Prostate gland (tissue), 2 donors: ENCODE data around the gene NPPA.

Experiments
- CTCF ChIP-seq, 4 experiments: fragments of 200-600 bp in 2 of 4; fragments of 450-650 bp in 2 of 4; sonication (generic) in 2 of 4; IDR thresholded peaks; 1 replicate in 3 of 4; 2 replicates in 1 of 4; pipeline ENCODE4 v1.5.1; 2016 to 2019; ENCODE audit warnings: antibody characterized with exemption in 4 of 4, mild to moderate bottlenecking in 2 of 4, moderate library complexity in 2 of 4
- POLR2A ChIP-seq: fragments of 450-650 bp; IDR thresholded peaks from one replicate; pipeline ENCODE4 v1.6.1; 2016; ENCODE audit warnings: antibody characterized with exemption, mild to moderate bottlenecking
- POLR2AphosphoS5 ChIP-seq: sonication (generic); formaldehyde crosslinking; IDR thresholded peaks from one replicate; pipeline ENCODE4 v1.6.1; 2017; ENCODE audit warnings: antibody characterized with exemption

- TF ChIP-seq POLR2AphosphoS5 (no peak), CTCF (IDR thresholded peaks at IDR 0.05) (no peak), POLR2A (no peak)
Observed at GRCh38 chr1:11858613-11858967, 11.0 kb upstream of the NPPA start, which contains the start of gene NPPB.
